Fibroblast of skin of scalp (primary cell): ENCODE results near the gene RETSAT. TPM values are rescaled to one million over a fixed set of nuclear protein-coding genes. Genes with fewer than 3 reads are reported as not detected.

Experiments
- DNase-seq: peaks from one replicate; pipeline ENCODE4 v3.0.0-alpha.2; 2013
- polyA plus RNA-seq, 2 experiments: library from polyadenylated mRNA; unstranded; fragments of 120-200 nt; gene quantifications; one replicate each; pipeline ENCODE4 v1.2.1, GENCODE V29; 2013; ENCODE audit not compliant: insufficient read length in 2 of 2

The RETSAT gene
- polyA plus RNA-seq (2013, experiment 1 of 2; ENCODE audit: insufficient read length), result 23.8 TPM
- polyA plus RNA-seq (2013, experiment 2 of 2; ENCODE audit: insufficient read length), result 22.5 TPM

DNA sequence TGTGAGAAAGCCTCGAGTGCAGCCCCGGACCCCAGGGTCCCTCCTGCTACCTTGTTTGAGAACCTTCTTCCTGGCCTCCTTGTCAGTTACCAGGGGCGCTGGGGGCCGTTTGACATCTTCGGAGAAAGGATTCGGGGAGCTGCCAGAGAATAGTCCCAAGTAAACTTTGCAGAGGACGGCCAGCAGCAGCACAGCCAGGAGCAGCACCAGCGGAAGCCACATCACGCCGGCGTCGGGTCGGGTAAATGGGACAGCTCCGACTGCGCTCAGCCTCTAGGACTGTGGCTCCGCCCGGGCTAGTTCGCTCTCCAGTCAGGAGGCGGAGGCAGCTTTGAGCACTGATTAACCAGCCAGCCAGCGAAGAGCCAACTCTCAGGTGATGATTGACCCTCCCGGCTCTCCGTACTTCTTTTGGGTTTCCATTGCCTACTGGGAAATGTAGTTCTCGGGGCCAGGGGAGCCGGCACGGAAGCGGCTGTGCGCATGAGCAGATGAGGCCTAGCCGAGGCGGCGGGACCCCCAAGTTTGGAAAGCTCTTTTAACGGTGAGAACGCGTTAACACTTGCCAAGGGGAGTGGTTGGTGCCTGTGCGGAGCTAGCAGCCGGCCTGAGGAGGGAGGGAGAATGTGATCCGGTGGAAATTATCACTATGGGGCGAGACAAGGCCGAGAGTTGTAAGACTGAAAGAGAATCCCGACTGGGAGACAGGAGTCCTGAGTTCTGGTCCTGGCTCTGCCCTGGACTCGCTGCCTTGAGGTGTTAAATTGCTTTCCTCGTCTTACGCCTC lies at the start of gene RETSAT, which contains the start of gene ELMOD3:
RETSAT (minus strand) TSS at position 243 of the 787 bp plus-strand sequence; CDS start at position 222, 21 bp downstream.
ELMOD3 (plus strand) TSS at position 484 of the 787 bp plus-strand sequence. CDS start 2,430 bp downstream, outside the sequence.
- peak; percentile 100 for DNase-seq

DNA sequence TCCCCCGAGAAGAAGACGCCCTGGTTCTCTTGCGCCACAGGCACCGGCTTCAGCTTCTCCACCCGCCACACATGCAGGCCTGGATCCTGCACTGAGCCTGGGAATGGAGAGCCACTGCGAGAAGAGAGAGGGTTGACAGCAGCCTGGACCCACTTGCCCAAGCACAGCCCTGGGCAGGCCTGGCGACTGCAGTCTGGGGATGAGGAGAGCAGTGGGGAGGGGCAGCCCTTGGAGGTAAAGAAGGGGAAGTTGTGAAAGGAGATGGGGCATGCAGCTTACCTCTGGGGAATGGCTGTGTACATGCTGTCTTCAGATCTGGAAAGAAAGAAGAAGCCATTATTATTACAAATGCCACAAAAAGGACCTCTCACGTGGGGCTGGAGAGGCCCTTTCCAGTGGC lies 47.5 kb upstream of the RETSAT start:
- no peak for DNase-seq

DNA sequence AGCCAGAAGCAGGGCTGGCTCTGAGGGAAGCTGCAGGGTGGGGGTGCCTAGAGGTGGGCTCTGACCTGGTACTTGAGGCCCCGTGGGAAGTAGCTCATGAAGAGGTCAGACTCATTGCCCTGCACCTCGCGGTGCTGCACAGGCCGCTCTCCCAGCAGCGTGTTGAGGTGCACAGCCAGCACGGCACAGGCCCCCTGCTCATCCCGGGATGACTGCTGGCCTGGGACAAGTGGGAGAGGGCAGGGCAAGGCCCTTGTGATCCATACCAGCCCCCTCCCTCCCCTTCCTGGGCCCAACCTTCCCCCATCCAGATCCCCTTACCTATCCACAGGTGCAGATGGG lies 47.1 kb upstream of the RETSAT start:
- no peak for DNase-seq

DNA sequence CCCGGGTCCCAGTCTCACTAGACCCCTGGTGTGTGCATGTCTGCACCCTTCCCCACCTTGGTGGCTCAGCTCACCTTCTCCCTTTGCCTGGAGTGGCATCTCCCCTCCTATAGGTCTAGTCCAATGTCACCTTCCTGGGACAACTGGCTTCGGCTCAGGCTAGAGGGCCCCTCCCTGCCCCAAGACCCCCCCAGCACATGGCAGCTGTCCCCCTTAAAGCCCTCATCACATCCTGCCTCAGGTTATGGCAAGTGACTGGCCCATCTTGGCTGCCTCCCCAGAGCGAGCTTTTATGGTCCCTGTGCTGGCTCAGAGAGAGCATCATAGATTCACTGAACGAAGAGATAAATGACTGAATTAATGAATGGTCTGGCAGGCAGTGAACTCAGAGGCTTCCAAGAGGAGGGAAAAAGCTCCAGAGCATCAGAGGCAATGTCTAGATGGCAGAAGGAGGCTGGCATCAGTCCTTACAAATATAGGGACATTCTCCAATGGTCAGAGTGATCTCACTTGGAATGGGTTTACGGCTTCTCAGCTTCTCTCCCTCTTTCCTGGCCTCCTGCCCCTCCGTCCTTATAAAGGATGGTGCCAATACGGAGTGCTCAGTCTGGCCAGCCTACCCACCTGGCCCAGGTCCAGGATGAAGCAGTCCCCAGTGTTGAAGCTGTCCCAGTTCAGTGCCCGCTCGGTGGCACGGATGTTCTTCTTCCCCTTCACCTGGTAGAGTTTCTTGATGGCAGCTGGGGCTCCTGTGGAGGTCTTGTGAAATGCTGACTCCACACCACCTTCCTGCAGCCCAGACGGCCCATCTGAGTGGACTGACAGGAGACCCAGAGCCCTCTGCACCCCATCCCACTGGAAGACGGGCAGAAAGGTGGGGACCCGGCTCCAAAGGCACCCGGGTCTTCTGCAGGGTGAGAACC lies 46.5 kb upstream of the RETSAT start:
- no peak for DNase-seq

DNA sequence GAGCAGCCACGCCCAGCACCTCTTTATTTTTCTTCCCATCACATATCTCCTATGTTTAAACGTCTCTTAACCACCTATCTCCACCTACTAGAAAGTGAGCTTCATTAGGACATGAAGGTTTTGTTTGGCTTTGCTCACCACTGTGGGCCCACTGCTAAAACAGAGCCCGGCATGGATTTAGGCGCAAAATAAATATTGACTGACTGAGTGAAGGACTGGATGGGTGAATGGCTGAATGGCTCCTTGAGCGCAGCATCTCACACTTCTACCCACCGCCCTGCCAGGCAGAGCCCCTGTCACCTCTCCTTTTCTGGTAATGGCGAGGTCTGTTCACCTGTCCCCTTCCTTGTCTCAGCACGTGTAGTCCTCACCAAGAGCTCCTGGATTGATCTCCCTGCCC lies 45.7 kb upstream of the RETSAT start:
- DNase-seq, result no peak

GRCh38 chr2:85399183-85399455 lies 44.8 kb upstream of the RETSAT start:
- DNase-seq, result no peak

- DNase-seq, result no peak
Measured at GRCh38 chr2:85398426-85399182, 44.3 kb upstream of the RETSAT start.

DNA sequence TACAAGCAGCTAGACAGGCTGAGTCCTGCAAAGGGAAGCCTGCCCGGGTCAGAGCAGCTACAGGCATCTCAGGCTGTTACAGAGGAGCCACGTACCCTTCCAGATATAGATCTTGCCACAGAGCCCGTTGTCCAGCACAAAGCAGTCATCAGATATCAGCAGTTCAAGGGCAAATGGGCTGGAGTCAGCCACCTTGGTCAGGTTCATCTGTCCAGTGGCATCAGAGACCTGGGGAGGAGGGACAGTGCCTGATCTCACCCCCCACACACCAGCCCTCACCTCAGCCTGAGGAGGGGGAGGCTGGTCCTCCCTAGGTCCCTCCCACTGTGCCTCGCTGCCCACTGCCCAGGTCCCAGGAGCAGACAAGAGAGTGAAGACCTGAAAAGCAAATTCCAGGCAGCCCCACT lies 43.6 kb upstream of the RETSAT start:
- no peak for DNase-seq

DNA sequence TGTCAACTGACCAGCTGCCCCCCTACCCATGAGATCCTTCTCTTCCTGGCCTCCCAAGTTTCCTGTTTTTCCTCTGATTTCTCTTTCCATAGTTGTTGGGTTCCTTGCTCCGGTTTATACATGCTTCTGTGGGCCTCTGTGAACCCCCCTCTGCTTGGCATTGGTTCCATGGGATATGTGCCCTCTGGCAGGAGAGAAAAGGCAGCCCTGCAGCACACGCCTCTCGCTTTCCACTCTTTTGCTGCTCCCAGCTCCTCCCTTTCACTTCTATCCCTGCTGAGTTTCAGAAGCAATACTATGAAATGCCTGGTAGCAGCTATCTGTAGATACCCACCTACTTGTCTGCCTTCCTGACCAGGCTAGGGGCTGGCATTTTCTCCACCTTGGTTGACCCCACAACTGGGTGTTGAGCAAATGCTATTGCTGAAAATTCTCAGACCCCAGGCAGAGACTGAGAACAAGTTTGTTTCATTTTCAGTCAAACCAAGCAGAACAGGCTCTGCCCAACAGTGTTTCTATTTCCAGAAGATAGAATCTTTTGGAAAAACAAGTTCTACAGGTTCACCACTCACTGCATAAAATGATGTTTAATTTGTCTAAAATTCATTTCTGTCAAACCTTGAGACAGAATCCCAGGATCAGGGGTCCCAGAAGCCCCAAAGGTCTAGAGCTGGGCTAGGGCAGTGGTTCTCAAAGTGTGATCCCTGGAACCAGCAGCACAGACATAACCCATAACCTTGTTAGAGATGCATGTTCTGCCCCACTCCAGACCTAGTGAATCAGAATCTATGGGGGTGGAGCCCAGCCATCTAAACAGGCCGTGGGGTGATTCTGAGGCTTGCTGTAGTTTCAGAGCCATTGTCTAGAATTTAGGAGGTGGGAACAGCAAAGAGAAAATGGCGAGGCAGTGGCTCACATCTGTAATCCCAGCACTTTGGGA lies 42.5 kb upstream of the RETSAT start:
- DNase-seq, result no peak

GRCh38 chr2:85395912-85396475 lies 41.7 kb upstream of the RETSAT start:
- no peak for DNase-seq

GRCh38 chr2:85394976-85395375 lies 40.6 kb upstream of the RETSAT start:
- DNase-seq, result no peak

DNA sequence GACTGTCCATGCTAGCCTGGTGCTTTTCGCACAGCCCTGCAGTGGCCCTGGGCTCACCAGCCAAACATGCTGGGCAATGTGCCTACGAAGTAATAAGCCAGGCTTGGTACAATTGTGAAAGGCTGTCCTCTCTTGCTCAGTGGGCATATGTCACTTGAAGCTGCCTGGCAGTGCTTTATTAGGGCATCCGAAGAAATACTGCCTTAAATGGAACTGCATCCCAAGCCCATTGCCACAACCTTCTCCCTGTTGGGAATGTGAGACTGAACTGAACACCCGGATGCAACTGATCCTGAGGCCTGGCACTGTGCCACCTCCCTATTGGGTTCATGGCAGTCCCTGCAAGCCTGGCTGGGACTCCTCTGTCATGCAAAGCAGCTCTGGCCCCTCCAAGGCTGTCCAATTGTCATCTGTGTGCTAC lies 39.9 kb upstream of the RETSAT start:
- DNase-seq, result no peak

DNA sequence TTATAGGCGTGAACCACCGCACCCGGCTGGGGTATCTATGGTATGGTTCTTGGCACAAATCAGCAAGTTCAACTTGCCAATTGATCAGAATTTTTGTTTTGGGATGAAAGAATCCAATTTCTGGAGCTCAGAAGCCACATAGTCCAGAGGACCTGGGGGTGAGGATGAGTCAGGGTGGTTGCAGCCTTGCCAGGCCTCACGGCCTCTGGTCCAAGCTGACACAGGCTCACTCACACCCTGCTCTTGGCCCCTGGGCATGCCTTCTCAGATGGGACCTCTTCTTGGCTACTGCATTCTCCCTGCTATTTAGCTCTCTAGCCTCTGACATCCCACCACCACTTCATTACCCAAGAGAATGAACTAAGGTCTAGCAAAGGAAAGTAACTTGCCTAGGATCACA lies 39.5 kb upstream of the RETSAT start:
- DNase-seq, result no peak

- DNase-seq, result peak; percentile 28
Measured at GRCh38 chr2:85390941-85391669, 36.8 kb upstream of the RETSAT start.

DNA sequence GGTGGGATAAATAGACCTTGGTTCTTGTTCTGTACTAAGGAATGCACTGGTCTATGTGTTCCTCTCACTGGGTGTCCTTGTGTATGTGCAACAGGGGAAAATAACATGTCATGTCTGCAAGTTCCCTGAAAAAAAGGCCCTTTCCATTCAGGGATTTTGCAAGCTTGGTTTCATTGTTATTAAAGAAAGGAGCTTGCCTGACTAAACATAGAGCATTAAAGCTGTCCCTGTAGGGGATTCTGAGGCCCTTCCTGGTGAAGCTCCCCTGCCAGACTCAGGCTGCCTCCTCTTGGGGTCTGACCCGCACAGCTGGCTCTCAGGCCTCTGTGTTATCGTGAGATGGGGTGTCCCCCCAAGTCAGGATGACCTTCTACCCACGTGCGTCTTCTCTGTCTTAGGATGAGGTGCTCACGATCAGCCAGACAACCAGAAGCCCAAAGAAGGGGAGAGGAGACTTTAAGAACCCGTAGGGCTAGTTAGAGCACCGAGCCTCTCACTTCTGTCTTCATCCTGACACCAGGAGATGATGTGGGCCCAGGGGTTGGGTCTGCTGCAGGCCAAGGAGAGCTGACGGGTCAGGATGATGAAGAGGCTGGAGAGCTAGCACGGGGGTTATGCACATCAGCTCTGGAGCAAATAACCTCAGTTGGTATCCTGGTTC lies 34.7 kb upstream of the RETSAT start:
- no peak for DNase-seq

- DNase-seq, result no peak
Measured at GRCh38 chr2:85387754-85388153, 33.4 kb upstream of the RETSAT start.

DNA sequence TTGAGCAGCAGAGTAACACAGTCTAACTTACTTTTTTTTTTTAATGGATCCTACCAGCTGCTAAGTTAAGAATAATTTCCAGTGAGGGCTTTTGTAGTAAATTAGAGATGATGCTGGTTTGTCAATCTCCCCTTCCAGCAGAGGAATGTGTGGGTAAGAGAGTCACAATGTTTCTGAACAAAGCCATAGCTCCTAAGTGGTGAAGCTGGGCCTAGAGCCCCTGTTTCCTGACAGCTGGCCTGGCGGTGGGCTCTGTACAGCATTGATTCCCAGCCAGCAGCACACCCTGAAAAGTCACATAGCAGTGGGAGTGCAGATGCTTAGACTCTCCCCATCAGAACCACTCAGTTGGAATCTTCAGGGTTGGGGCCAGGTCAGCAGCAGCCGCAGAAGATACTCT lies 31.4 kb upstream of the RETSAT start:
- no peak for DNase-seq

GRCh38 chr2:85383850-85384249 lies 29.5 kb upstream of the RETSAT start:
- DNase-seq, result no peak

DNA sequence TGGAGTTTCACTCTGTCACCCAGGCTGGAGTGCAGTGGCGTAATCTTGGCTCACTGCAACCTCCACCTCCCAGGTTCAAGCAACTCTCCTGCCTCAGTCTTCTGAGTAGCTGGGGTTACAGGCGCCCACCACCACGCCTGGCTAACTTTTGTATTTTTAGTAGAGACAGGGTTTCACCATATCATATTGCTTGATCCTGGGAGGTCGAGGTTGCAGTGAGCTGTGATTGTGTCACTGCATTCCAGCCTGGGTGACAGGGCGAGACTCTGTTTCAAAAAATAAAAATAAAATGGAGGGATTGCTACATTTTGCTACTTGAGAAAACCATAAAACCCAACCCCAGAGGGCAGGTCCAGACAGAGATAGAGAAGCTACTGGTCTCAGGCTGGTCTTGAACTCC lies 28.8 kb upstream of the RETSAT start:
- DNase-seq, result peak; percentile 15

DNA sequence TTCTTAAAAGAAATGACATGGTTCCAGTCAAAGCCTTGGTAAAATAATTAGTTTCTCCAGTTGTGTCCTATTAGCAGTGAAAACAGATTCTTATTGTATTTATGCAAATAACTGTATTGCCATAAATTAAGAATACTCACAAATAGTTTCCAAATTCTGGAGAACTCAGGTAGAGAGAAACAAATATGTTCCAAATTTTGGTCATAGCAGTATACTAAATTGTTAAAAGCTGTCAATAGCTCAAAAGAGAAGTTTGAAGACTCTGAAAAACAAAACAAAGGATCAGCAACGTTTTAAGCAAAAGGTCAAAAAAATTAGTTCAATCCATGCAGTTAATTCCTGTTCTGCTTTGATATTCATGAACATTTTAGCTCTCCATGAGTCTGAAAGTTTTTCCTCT lies 25.7 kb upstream of the RETSAT start:
- no peak for DNase-seq
